NCI-H146 (cell line): ENCODE results near the gene CIC.

Source experiments
- DNase-seq: peaks from one replicate; lab custom pipeline; 2025; lab: John Stamatoyannopoulos, UW

CIC gene

DNA sequence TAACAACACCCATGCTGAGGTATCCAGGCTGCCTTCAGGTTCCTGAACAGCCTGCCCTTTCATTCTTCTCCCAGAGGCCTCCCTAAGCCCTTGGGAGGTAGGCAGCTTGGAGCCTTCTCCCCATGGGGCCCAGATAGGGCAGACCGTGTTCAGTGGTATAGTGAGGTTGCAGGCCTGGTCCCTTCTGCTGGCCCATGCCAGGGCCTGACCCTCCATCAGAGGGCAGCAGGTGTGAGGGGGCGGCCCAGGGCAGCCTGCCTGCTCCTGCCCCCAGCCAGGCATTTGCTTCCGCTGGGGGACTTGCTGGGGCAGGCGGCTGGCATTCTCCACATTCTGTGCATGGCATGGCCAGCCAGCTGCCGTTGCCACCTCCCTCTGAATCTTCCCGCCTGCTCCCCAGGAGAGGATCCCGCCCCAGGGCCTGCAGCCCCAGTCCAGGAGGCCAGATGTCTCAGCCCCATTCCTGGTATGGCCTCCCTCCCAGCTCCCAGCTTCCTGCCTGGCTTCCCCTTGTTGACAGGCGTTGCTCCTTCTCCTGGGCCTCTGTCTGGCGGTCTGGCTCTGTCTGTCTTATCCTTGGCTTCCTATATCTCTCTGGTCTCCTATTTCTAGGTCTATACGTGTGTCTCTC is 8.9 kb downstream of the CIC start:
- no peak for DNase-seq

GRCh38 chr19:42278452-42279154 is 9.6 kb downstream of the CIC start:
- DNase-seq, result no peak

GRCh38 chr19:42279155-42279901 is 10.3 kb downstream of the CIC start:
- no peak for DNase-seq

- DNase-seq, result peak; percentile 95
Measured at GRCh38 chr19:42279902-42280814, 11.1 kb downstream of the CIC start.

GRCh38 chr19:42280815-42281145 is 11.7 kb downstream of the CIC start:
- no peak for DNase-seq

DNA sequence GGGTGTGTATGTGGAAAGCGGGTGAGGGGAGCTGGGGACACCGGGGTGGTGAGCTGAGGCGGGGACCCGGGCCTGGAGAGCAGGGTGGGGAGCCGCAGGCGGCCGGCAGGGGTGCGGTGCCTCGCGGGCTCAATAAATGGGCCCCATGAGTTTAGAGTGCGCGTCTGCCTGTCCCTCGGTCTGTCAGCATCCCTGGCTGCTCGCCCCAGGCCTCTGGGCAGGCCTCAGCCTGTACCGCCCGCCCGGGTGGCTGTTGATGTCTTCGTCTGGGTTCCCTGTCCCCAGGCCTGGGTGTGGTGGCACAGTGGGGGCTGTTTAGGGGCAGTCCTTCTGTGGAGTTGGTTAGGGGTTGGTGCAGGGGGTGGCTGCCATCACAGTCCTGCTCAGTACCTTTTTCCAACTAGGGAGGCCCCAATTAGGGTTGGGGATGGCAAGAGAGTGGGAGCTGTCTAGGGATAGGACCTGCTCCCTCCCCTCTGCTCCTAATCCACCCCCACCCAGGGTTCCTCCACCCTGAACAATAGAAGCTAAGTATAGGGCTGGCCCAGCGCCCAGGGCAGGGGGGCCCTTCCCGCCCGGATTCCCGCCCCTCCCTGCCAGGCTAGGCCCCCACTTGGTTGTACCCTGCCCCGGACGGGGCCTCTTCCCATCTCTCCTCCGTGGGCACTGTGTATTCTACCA is 12.2 kb downstream of the CIC start:
- peak; percentile 82 for DNase-seq

GRCh38 chr19:42281827-42282762 is 13.0 kb downstream of the CIC start:
- DNase-seq, result no peak

- no peak for DNase-seq
Measured at GRCh38 chr19:42282819-42283187, 13.8 kb downstream of the CIC start.

GRCh38 chr19:42283188-42284065 is 14.4 kb downstream of the CIC start:
- DNase-seq, result peak; percentile 97

GRCh38 chr19:42284066-42284501 is 15.0 kb downstream of the CIC start:
- DNase-seq, result peak; percentile 86

- DNase-seq, result peak; percentile 49
Measured at GRCh38 chr19:42284591-42285341, 15.7 kb downstream of the CIC start.

- DNase-seq, result no peak
Measured at GRCh38 chr19:42285541-42285941, 16.5 kb downstream of the CIC start.

GRCh38 chr19:42285988-42286348 is 16.9 kb downstream of the CIC start:
- DNase-seq, result no peak

DNA sequence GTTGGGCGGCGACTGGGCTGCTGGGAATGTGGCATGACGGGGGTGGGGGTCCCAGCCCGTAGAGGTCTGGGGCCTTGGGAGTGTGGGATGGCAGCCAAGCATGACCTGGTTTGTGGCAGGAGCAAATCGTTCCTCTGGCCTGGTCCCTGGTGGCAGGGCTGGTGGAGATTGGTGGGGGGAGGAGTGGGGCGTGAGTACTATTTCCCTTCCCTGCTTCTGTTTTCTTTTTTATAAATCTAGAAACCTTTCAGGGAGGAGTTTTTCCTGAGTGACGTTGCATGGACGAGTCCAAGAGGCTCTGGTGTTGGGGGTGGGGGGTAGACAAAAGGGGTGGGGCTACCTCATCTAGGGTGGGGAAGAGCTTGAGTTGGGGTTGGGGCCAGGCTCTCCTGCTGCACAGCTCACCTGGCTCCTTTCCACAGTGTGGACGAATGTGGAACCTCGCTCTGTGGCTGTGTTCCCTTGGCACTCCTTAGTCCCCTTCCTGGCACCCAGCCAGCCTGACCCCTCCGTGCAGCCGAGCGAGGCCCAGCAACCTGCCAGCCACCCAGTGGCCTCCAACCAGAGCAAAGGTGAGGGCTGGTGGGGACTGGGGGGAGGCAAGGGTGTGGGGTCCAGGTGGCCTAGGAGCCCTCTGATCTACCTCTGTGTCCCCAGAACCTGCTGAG is 17.4 kb downstream of the CIC start:
- DNase-seq, result no peak

- DNase-seq, result no peak
Measured at GRCh38 chr19:42287017-42287826, 18.2 kb downstream of the CIC start.

DNA sequence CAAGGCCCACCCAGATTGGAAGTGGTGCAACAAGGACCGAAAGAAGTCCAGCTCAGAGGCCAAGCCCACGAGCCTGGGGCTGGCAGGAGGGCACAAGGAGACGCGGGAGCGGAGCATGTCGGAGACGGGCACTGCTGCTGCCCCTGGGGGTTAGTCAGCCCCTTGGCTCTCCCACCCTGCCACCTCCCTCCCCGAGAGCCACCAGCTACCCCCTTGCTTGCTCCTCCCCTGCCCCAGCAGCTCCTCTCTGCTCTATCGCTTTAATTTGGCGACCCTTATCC is 18.7 kb downstream of the CIC start:
- DNase-seq, result no peak

- no peak for DNase-seq
Measured at GRCh38 chr19:42288387-42288786, 19.3 kb downstream of the CIC start.
